ENCODE measurements around the gene KCNJ6.

KCNJ6 gene

DNA sequence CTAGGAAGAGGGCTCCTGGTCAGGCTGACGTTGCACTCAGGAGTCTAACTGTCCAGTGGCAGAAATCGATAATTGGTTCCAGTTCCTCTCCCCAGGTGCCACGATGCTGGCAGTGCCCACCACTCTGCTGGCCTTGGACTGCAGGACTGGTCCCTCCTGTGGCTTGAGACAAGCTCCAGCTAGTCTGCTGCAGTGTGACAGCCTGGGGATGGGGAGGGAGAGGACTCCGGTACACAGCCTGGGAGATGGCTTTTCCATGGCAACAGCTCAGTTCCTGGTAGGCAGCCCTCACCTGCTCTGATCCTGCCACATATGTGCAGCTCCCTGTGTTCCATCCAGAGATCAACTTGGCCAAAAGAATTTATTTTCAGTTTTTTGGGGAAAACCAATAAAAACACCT lies 239.3 kb downstream of the KCNJ6 start:
- no peak for TF ChIP-seq CTCF (IDR thresholded peaks at IDR 0.05)

DNA sequence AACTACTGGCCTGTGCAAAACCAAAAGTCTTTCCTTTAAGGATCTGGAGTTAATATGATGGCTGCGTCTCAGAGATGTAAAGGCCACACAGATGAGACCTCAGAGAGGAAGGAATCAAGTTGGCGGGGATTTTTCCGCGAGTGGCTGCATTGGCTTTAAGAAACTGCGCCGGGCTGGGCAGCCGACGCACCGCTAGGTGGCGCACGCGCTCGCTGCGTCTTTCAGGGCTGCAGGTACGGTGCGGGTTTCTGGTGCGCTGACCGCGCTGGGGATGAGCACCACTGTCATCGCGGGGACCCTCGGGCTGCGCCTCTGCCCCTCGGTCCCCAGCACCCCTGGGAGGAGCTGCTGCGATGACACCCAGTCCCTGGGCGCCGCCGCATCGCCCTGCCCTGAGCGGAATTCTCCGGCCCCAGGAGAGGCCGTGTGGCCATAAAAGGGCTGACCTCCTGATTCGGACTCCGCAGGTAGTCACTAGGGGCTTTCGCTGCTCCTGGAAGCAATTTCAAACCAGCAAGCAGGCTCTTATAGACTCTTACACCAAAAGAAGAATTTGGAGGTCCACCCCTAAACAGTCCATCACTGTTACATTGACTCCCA lies 241.0 kb downstream of the KCNJ6 start:
- TF ChIP-seq CTCF (IDR thresholded peaks at IDR 0.05) = peak; percentile 96

GRCh38 chr21:37673801-37674575 lies 242.3 kb downstream of the KCNJ6 start:
- TF ChIP-seq CTCF (IDR thresholded peaks at IDR 0.05) = no peak

GRCh38 chr21:37671381-37671780 lies 244.9 kb downstream of the KCNJ6 start:
- no peak for TF ChIP-seq CTCF (IDR thresholded peaks at IDR 0.05)

GRCh38 chr21:37670883-37671282 lies 245.4 kb downstream of the KCNJ6 start:
- TF ChIP-seq CTCF (IDR thresholded peaks at IDR 0.05) = no peak

- TF ChIP-seq CTCF (IDR thresholded peaks at IDR 0.05) = no peak
These were observed 247.0 kb downstream of the KCNJ6 start for GRCh38 chr21:37669249-37669648.

GRCh38 chr21:37668462-37669239 lies 247.6 kb downstream of the KCNJ6 start:
- TF ChIP-seq CTCF (IDR thresholded peaks at IDR 0.05) = no peak

Measured in LNCAP (cell line).